ENCODE data around the gene SYNGR1. TPM values are rescaled to one million over a fixed set of nuclear protein-coding genes. Genes with fewer than 3 reads are reported as not detected.

SYNGR1 gene
- total RNA-seq, 1 donor from 2014 or later: 11.0 TPM

GRCh38 chr22:39414377-39414776 lies 64.6 kb downstream of the SYNGR1 start:
- H3K9me3 Mint-ChIP-seq: no peaks in the 10 kb centered on the region
- no peak for DNase-seq (ENCODE audit: low spot score)
- H3K27ac Mint-ChIP-seq: no peak overlapping the region
- Histone ChIP-seq H3K36me3 (no peaks in the 10 kb centered on the region), H3K79me2 (ENCODE audit: low read depth) (peaks cover 9% of the 10 kb centered on the region), H4K20me1 (ENCODE audit: low read depth) (peaks cover 18% of the 10 kb centered on the region), H2AFZ (replicated peaks) (no peak overlapping the region), H3K27ac (no peak overlapping the region), H3F3A (ENCODE audit: low read depth) (no peaks in the 10 kb centered on the region), H3K4me3 (no peak overlapping the region), H3K4me1 (no peaks in the 10 kb centered on the region), H3K9ac (no peak overlapping the region), H3K27me3 (no peaks in the 10 kb centered on the region), H3K9me3 (ENCODE audit: low read depth) (no peaks in the 10 kb centered on the region), H3K4me2 (no peak overlapping the region)
- H3K36me3 Mint-ChIP-seq: peaks cover 14% of the 10 kb centered on the region
- TF ChIP-seq CTCF (IDR thresholded peaks at IDR 0.05): no peak
- peaks cover 10% of the 10 kb centered on the region for H3K4me1 Mint-ChIP-seq
- no peak overlapping the region for H3K4me3 Mint-ChIP-seq
- peaks cover 2% of the 10 kb centered on the region for H3K27me3 Mint-ChIP-seq (ENCODE audit: insufficient read depth, low read depth)

GRCh38 chr22:39414886-39415285 lies 65.1 kb downstream of the SYNGR1 start:
- Histone ChIP-seq H3F3A (ENCODE audit: low read depth) (no peaks in the 10 kb centered on the region), H3K4me2 (no peak overlapping the region), H3K4me1 (no peaks in the 10 kb centered on the region), H4K20me1 (ENCODE audit: low read depth) (peaks cover 16% of the 10 kb centered on the region), H3K36me3 (no peaks in the 10 kb centered on the region), H3K79me2 (ENCODE audit: low read depth) (peaks cover 5% of the 10 kb centered on the region), H2AFZ (replicated peaks) (no peak overlapping the region), H3K27ac (no peak overlapping the region), H3K4me3 (no peak overlapping the region), H3K9me3 (ENCODE audit: low read depth) (no peaks in the 10 kb centered on the region), H3K27me3 (no peaks in the 10 kb centered on the region), H3K9ac (no peak overlapping the region)
- H3K36me3 Mint-ChIP-seq: peaks cover 16% of the 10 kb centered on the region
- peaks cover 6% of the 10 kb centered on the region for H3K4me1 Mint-ChIP-seq
- no peak for DNase-seq (ENCODE audit: low spot score)
- peaks cover 2% of the 10 kb centered on the region for H3K27me3 Mint-ChIP-seq (ENCODE audit: insufficient read depth, low read depth)
- H3K9me3 Mint-ChIP-seq: no peaks in the 10 kb centered on the region
- no peak overlapping the region for H3K27ac Mint-ChIP-seq
- no peak for TF ChIP-seq CTCF (IDR thresholded peaks at IDR 0.05)
- no peak for TF ChIP-seq EZH2phosphoT487 (IDR thresholded peaks at IDR 0.05)
- no peak for TF ChIP-seq EZH2 (IDR thresholded peaks at IDR 0.05)
- H3K4me3 Mint-ChIP-seq: no peak overlapping the region

GRCh38 chr22:39415506-39415905 lies 65.7 kb downstream of the SYNGR1 start:
- Histone ChIP-seq H3K36me3 (no peaks in the 10 kb centered on the region), H3K9ac (no peak overlapping the region), H4K20me1 (ENCODE audit: low read depth) (peaks cover 16% of the 10 kb centered on the region), H3K4me3 (no peak overlapping the region), H3K9me3 (ENCODE audit: low read depth) (no peaks in the 10 kb centered on the region), H2AFZ (replicated peaks) (no peak overlapping the region), H3K27me3 (no peaks in the 10 kb centered on the region), H3K27ac (no peak overlapping the region), H3K4me2 (no peak overlapping the region), H3K4me1 (no peaks in the 10 kb centered on the region), H3F3A (ENCODE audit: low read depth) (no peaks in the 10 kb centered on the region), H3K79me2 (ENCODE audit: low read depth) (no peaks in the 10 kb centered on the region)
- Mint-ChIP-seq H3K27ac (no peak overlapping the region), H3K4me3 (no peak overlapping the region), H3K36me3 (peaks cover 16% of the 10 kb centered on the region), H3K9me3 (no peaks in the 10 kb centered on the region), H3K27me3 (ENCODE audit: insufficient read depth, low read depth) (peaks cover 2% of the 10 kb centered on the region), H3K4me1 (peaks cover 6% of the 10 kb centered on the region)
- TF ChIP-seq CTCF (IDR thresholded peaks at IDR 0.05) (no peak), EZH2phosphoT487 (IDR thresholded peaks at IDR 0.05) (no peak), EZH2 (IDR thresholded peaks at IDR 0.05) (no peak)
- DNase-seq (ENCODE audit: low spot score): no peak

- H3K4me3 Mint-ChIP-seq: no peak overlapping the region
- Histone ChIP-seq H4K20me1 (ENCODE audit: low read depth) (peaks cover 16% of the 10 kb centered on the region), H3K27me3 (no peaks in the 10 kb centered on the region), H3F3A (ENCODE audit: low read depth) (no peaks in the 10 kb centered on the region), H3K27ac (no peak overlapping the region), H3K4me1 (no peaks in the 10 kb centered on the region), H3K4me2 (no peak overlapping the region), H3K9ac (no peak overlapping the region), H3K4me3 (no peak overlapping the region), H3K9me3 (ENCODE audit: low read depth) (no peaks in the 10 kb centered on the region), H3K36me3 (no peaks in the 10 kb centered on the region), H2AFZ (replicated peaks) (no peak overlapping the region), H3K79me2 (ENCODE audit: low read depth) (no peaks in the 10 kb centered on the region)
- H3K27me3 Mint-ChIP-seq (ENCODE audit: insufficient read depth, low read depth): peaks cover 2% of the 10 kb centered on the region
- no peak for DNase-seq (ENCODE audit: low spot score)
- H3K9me3 Mint-ChIP-seq: no peaks in the 10 kb centered on the region
- no peak for TF ChIP-seq EZH2 (IDR thresholded peaks at IDR 0.05)
- TF ChIP-seq EZH2phosphoT487 (IDR thresholded peaks at IDR 0.05): no peak
- TF ChIP-seq CTCF (IDR thresholded peaks at IDR 0.05): no peak
- peaks cover 16% of the 10 kb centered on the region for H3K36me3 Mint-ChIP-seq
- H3K4me1 Mint-ChIP-seq: peaks cover 6% of the 10 kb centered on the region
- no peak overlapping the region for H3K27ac Mint-ChIP-seq
These were observed 66.5 kb downstream of the SYNGR1 start for GRCh38 chr22:39416319-39416718.
